ENCODE measurements around the gene PNMA8A. TPM values are rescaled to one million over a fixed set of nuclear protein-coding genes. Genes with fewer than 3 reads are reported as not detected.

Gene PNMA8A
- total RNA-seq, 1 donor from 2014 or later = 0.20 TPM

DNA sequence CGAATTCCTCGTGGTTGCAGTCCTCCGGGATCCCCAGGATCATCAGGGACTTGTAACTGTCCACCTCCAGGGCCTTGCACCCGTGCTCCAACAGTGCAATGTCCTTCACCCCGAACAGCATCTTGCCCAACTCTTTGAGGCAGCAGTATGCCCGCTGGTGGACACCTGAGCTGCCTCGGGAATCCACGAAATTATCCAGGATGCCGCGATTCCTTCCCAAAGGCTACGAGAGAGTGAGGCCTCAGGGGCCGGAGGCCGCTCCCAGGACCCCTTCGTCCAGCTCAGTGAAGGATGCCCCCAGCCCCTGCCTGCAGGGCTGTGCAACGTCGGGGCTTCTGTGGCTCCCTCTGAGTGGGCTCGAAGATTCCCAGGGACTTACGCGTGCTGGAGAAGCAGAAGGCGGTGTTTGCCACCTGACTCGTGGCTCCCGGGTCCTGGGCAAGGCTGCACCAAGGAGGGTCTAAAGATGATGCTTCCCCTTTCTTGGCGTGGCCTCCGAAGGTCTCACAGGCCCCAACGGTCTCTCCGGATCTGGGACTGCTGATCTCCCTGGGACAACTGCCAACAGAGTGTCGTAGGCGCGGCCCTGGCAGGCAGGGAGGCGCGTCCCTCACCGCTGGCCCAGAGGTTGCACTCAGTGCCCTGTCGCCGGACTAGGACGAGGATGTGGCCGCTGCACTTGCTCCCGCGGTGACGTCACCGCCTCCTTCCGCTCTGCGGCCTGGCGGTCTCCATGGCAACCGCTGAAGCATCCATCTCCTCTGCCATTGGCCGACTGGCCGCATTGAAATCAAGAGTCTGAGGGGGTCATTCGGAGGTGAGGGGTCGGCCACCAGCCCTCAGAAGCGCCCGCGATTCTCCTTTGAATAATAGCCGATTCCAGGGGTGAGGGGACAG lies 42.9 kb downstream of the PNMA8A start, which contains the start of gene PNMA8C:
Gene PNMA8C (minus strand): TSS at position 698 of the 897 bp plus-strand sequence. CDS start 577 bp downstream, at position 121.
- DNase-seq (ENCODE audit: low read depth, low spot score) = no peak

DNA sequence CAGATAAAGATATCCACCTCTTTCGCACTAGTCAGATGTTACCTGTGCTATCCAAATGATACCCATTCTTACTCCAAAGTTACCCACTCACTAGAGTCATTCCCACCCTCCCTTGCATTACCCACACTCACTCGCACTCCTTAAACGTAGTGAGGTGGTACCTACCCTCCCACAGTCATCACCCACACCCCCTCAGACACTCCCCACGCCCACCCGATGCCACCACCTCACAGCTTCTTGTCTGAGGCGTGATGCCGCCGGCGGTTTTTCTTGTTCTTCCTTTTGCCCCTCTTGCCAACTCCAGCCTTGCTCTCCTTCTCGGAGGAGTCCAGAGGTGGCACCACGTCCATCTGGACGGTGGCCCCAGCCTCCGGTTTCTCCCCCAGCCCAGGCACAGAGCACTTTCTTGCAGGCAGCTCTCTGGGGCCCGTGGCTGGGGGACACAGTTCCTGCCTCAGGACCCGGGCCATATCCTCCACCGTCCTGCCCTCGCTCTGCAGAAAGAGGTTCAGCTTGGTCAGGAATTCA lies 43.8 kb downstream of the PNMA8A start:
- no peak for DNase-seq (ENCODE audit: low read depth, low spot score)

DNA sequence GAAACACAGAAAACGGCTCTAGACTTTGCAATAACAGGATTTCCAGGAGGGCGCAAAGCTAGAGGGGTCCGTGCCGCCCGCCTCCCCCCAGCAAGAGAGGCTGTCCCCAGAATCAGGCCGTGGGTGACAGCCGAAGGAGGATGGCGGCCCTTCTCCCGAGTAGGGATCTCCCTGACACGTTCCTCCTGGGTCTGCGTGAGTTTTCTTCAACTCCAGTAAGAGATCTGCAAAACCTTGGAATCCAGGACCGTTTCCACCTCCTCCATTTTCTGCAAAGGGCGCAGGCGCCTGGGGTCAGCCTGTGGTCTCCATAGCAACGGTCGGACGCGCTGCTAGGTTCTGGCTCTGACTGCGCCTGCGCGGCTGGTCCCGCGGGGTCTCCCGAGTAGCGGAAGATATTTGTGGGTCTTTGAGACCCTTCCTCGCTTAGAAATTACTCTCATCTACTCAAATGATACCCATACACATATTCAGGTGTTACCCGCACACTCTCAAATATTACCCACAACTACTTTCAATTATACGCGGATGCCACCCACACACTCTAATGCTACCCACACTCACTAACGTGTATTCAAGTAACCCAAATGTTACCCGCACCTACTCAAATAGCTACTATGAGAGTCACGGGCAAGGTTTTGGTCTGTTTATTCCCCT lies 44.7 kb downstream of the PNMA8A start:
- no peak for DNase-seq (ENCODE audit: low read depth, low spot score)

DNA sequence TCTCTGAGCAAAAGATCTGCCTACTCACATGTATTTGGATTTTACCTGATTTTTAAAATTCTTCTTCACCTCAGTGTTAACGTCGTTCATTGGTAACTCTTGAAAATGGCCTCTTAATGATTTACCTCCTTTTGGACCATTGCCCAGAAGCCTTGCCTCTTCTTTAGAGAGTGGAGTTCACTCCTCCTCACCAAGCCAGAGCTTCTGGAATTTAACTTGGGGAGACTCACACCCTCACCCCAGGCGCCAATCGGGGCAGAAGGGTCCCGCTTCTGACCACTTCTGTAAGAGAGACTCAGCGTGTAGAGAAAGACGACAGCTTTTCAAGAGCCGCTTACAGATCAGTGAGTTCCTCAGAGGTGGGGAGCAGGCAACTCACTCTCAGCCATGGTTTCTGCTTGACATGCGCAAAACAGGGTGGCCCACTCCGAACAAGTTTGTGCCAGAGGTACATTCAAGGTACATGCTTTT lies 45.3 kb downstream of the PNMA8A start:
- no peak for DNase-seq (ENCODE audit: low read depth, low spot score)

DNA sequence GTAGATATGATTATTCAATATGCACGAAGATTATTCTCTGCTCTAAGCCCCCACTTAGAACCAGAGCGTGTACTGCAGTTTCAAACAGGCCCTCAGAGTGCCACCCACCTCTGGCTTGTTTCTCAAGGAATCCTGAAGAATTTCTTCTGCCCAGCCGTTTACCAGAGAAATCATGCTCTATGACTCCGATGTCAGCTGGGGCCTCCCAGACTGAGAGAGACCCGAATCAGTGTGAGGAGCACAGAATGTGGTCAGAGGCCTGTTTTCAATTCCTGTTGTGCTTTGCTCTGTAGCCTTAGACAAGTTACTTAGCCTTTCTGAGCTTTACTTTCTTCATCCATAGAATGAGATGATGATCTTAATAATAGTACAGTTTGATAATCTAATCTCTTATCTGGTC lies 48.2 kb downstream of the PNMA8A start:
- DNase-seq (ENCODE audit: low read depth, low spot score) = no peak

DNA sequence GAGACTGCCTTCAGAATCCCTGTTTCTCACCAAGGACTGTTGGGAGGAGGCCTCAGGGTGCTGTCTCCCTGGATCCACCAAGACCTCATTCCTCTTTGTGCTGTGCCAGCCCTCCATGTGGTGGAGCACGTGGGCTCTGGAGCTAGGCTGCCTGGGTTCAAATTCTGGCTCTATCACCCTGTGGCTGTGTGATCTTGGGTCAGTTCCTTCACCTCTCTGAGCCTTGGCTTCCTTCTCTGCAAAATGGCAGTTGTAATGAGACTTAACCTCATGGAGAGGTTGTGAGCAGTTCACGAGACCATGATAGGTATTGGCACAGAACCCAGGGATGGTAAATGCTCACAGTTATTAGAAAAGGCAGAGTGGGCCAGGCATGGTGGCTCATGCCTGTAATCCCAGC lies 49.0 kb downstream of the PNMA8A start:
- DNase-seq (ENCODE audit: low read depth, low spot score) = no peak

DNA sequence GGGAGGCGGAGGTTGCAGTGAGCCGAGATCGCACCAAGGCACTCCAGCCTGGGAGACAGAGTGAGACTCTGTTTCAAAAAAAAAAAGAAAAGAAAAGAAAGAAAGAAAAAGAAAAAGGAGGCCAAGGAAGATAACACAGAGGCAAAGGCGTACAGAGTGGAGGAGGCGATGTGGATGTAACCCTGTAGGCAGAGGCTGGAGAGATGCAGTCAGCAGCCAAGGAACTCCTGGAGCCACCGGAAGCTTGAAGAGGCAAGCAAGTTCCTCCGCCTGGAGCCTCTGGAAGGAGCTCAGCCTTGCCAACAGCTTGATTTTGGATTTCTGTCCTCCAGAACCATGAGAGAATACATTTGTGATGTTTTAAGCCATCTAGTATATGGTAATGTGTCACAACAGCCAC lies 51.3 kb downstream of the PNMA8A start:
- no peak for DNase-seq (ENCODE audit: low read depth, low spot score)

Other genes starting within 250 kb of the PNMA8A start
- not detected in 2 replicates for gene IGFL1, start 241.8 kb downstream of the PNMA8A start, total RNA-seq
- 4.6 and 5.3 TPM in 2 replicates for gene HIF3A, start 174.5 kb downstream of the PNMA8A start, total RNA-seq
- 88.4 and 102 TPM in 2 replicates for gene PPP5C, start 124.5 kb downstream of the PNMA8A start, total RNA-seq
- 0.07 and 0.25 TPM in 2 replicates for gene CCDC8, start 58.0 kb downstream of the PNMA8A start, total RNA-seq
- gene PNMA8C, start 42.6 kb downstream of the PNMA8A start, total RNA-seq = under 0.01 TPM in 1 of 2 replicates, not detected in the other
- 0.07 and 0.11 TPM in 2 replicates for gene PNMA8B, start 24.3 kb upstream of the PNMA8A start, total RNA-seq
- 175 and 224 TPM in 2 replicates for gene CALM3, start 129.8 kb upstream of the PNMA8A start, total RNA-seq
- 7.9 and 8.5 TPM in 2 replicates for gene PTGIR, start 153.5 kb upstream of the PNMA8A start, total RNA-seq
- gene GNG8, start 164.6 kb upstream of the PNMA8A start, total RNA-seq = not detected in 2 replicates
- gene DACT3, start 189.6 kb upstream of the PNMA8A start, total RNA-seq = 0.66 and 1.3 TPM in 2 replicates
- gene PRKD2, start 245.6 kb upstream of the PNMA8A start, total RNA-seq = 39.4 and 49.7 TPM in 2 replicates